SK-N-MC (cell line): ENCODE results near the gene GASK1A.
"Not testable (repeated sequence)": the region's sequence is repeated elsewhere in the genome, so short reads cannot be mapped to it uniquely, and the experiment has no call there.

Source experiments
- DNase-seq: peaks from one replicate; pipeline ENCODE4 v3.0.0-alpha.2; 2011; ENCODE audit warnings: low read depth, low spot score
- H3K27ac ChIP-seq: fragments of 200-600 bp; sonication (generic); 2 replicates; pipeline ENCODE4 v1.5.1; 2016; ENCODE audit warnings: mixed run types
- H3K36me3 ChIP-seq: fragments of 200-600 bp; sonication (generic); 2 replicates; pipeline ENCODE4 v1.6.1; 2017; ENCODE audit warnings: antibody characterized with exemption, low read length, mixed read lengths; ENCODE audit not compliant: insufficient read depth
- H3K4me3 ChIP-seq: fragments of 200-600 bp; sonication (generic); 2 replicates; pipeline ENCODE4 v1.5.1; 2016
- H3K9ac ChIP-seq: fragments of 200-600 bp; sonication (generic); 2 replicates; pipeline ENCODE4 v1.8.0; 2017; ENCODE audit warnings: mixed run types, mixed read lengths; ENCODE audit not compliant: insufficient read length
- H3K9me3 ChIP-seq: fragments of 200-600 bp; sonication (generic); 2 replicates; pipeline ENCODE4 v1.6.1; 2017; ENCODE audit warnings: low read depth, mild to moderate bottlenecking, antibody characterized with exemption, low read length, moderate library complexity, mixed read lengths
- EZH2 ChIP-seq: fragments of 200-600 bp; sonication (generic); IDR thresholded peaks from one replicate; pipeline ENCODE4 v1.6.1; 2017; ENCODE audit warnings: antibody characterized with exemption
- FOXP2 ChIP-seq: optimal IDR thresholded peaks from 2 replicates; pipeline ENCODE3; 2011; ENCODE audit warnings: mild to moderate bottlenecking, moderate library complexity; ENCODE audit not compliant: insufficient read depth; ENCODE audit errors: extremely low read length, control extremely low read depth
- POLR2AphosphoS5 ChIP-seq: IDR thresholded peaks from 2 replicates; pipeline ENCODE4 v1.6.1; 2012; ENCODE audit warnings: mild to moderate bottlenecking, low read depth, low read length, borderline replicate concordance

GASK1A gene

DNA sequence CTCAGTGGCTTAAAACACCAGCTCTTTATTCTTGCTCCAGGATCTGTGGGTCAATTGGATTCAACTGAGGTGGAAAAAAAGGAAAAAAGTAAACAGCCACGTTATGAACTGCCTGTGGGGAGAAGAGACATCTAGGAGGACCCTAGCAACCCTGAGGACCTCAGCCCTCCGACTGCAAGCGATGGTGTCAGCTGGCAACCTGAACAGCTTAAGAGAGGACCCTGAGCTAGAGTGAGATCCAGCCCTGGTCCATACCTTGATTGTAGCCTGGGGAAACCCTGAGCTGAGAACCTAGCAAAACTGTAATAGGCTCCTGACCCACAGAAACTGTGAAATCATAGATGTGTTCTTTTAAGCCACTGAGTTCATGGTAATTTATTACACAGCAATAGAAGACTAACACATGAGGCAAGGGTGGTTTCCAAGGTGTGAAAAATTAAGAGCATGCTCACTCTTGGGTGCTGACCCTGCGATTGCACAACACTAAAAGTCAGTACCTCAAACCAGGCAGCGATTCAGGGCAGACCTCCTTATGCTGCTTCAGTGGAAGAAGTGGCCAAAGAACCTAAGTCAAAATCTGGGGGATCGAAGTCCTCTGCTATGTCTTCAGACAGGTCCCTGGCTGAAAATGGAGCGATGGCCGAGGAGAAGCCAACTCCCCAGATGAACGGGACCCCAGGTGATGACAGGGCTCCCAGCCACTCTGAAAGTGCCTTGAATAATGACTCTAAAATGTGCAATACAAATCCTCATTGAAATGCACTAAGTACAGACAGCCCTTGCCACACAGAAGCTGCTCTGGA, 57.7 kb downstream of the GASK1A start:
- H3K4me3 ChIP-seq = no peak overlapping the region
- no peaks in the 10 kb centered on the region for H3K9me3 ChIP-seq
- DNase-seq = no peak
- H3K27ac ChIP-seq = no peak overlapping the region
- no peak overlapping the region for H3K9ac ChIP-seq
- H3K36me3 ChIP-seq = no peaks in the 10 kb centered on the region
- TF ChIP-seq FOXP2 = no peak
- TF ChIP-seq POLR2AphosphoS5 = no peak
- TF ChIP-seq EZH2 = no peak

DNA sequence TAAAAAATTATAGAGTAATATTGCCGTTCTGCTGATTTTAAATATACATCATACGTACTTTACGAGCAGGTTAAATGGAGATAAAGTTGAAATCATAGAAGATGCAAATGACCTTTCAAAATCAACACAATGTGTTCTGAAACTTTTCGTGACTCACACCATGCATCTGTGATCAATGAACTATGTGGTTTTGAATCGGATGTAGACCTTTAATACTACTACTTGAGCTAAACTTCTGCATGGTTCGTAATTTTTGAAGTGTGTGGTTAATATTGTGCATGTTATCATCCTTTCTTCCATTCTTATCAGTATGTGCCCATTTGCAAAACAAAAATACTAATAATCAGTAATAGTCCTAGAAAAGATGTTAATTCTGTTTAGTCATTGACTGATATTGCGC, 58.9 kb downstream of the GASK1A start:
- no peak for DNase-seq
- no peak for TF ChIP-seq EZH2
- no peak for TF ChIP-seq POLR2AphosphoS5
- TF ChIP-seq FOXP2 = no peak
- H3K4me3 ChIP-seq = no peak overlapping the region
- no peak overlapping the region for H3K27ac ChIP-seq
- H3K36me3 ChIP-seq = no peaks in the 10 kb centered on the region
- no peak overlapping the region for H3K9ac ChIP-seq
- no peaks in the 10 kb centered on the region for H3K9me3 ChIP-seq

DNA sequence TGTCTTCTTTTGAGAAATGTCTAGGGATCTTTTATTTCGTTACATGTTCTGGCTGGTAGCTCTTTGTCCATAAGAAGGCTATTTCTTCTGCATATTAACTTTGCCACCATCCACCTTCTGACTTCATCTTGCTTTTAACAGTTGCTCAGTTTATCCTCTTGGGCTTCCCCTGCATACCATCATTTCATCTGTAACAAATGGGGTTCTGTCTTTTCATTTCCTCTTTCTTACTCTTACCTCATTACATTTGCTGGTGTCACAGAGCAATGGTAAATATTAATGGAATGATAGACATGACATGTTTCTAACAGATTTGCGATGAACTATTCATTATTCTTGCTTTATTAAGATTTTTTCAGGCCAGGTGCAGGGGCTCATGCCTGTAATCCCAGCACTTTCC, 62.4 kb downstream of the GASK1A start:
- Histone ChIP-seq H3K4me3 (no peak overlapping the region), H3K27ac (no peak overlapping the region), H3K36me3 (no peaks in the 10 kb centered on the region), H3K9ac (no peak overlapping the region), H3K9me3 (no peaks in the 10 kb centered on the region)
- no peak for TF ChIP-seq EZH2
- no peak for DNase-seq

- TF ChIP-seq FOXP2 = no peak
- TF ChIP-seq POLR2AphosphoS5 = no peak
- no peak for TF ChIP-seq EZH2
- Histone ChIP-seq H3K9ac (no peak overlapping the region), H3K36me3 (no peaks in the 10 kb centered on the region), H3K9me3 (no peaks in the 10 kb centered on the region), H3K4me3 (no peak overlapping the region), H3K27ac (no peak overlapping the region)
- no peak for DNase-seq
These were observed 64.1 kb downstream of the GASK1A start for GRCh38 chr3:43043071-43043766.

GRCh38 chr3:43043793-43044192, 64.7 kb downstream of the GASK1A start:
- H3K27ac ChIP-seq = no peak overlapping the region
- no peaks in the 10 kb centered on the region for H3K9me3 ChIP-seq
- TF ChIP-seq POLR2AphosphoS5 (no peak), EZH2 (no peak), FOXP2 (no peak)

DNA sequence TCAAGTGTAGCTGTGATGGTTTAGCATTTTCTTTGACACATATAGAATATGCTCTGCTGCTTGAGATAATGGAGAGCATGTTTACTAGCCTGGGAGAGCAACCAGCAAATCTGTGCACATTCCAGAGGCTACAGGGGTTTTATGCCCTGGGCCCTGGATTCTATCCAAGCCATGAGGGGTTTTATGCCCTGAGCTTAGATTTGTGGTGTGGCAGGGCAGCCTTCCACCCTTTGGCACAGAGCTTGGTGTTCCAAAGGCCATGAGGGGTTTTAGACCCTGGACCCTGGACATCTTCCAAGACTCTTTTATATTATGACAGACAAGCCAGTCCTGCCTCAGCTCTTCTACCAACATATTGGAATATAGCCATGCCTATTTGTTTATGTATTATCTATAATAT, 66.0 kb downstream of the GASK1A start:
- H3K36me3 ChIP-seq, DNase-seq, H3K9ac ChIP-seq, H3K4me3 ChIP-seq, H3K27ac ChIP-seq, H3K9me3 ChIP-seq: not testable (repeated sequence)

More at GRCh38 chr3:43043793-43044192, 64.7 kb downstream of the GASK1A start:
- Histone ChIP-seq H3K36me3 (no peaks in the 10 kb centered on the region), H3K9ac (no peak overlapping the region), H3K4me3 (no peak overlapping the region)
- DNase-seq = no peak

- no peak overlapping the region for H3K9ac ChIP-seq
- no peaks in the 10 kb centered on the region for H3K9me3 ChIP-seq
These were observed 67.5 kb downstream of the GASK1A start for GRCh38 chr3:43046583-43046982.

GRCh38 chr3:43048470-43048869, 69.4 kb downstream of the GASK1A start:
- no peak overlapping the region for H3K4me3 ChIP-seq
- H3K36me3 ChIP-seq = no peaks in the 10 kb centered on the region
- TF ChIP-seq FOXP2 = no peak
- no peaks in the 10 kb centered on the region for H3K9me3 ChIP-seq
- H3K9ac ChIP-seq = no peak overlapping the region
- no peak for DNase-seq
- no peak overlapping the region for H3K27ac ChIP-seq

More at GRCh38 chr3:43046583-43046982, 67.5 kb downstream of the GASK1A start:
- Histone ChIP-seq H3K36me3 (no peaks in the 10 kb centered on the region), H3K4me3 (no peak overlapping the region), H3K27ac (no peak overlapping the region)
- no peak for TF ChIP-seq FOXP2
- no peak for TF ChIP-seq POLR2AphosphoS5
- TF ChIP-seq EZH2 = no peak
- no peak for DNase-seq

- TF ChIP-seq FOXP2 (no peak), EZH2 (no peak), POLR2AphosphoS5 (no peak)
- Histone ChIP-seq H3K9me3 (no peaks in the 10 kb centered on the region), H3K36me3 (no peaks in the 10 kb centered on the region), H3K9ac (no peak overlapping the region), H3K4me3 (no peak overlapping the region), H3K27ac (no peak overlapping the region)
- no peak for DNase-seq
These were observed 74.2 kb downstream of the GASK1A start for GRCh38 chr3:43053291-43053690.
